Ishikawa (cell line): ENCODE results near the gene CSRP1.

Source experiments
- CEBPB ChIP-seq: IDR thresholded peaks from 2 replicates; pipeline ENCODE4 v1.6.1; 2012
- CREB1 ChIP-seq: IDR thresholded peaks from 2 replicates; pipeline ENCODE4 v1.6.1; 2012; ENCODE audit warnings: low read depth
- EGR1 ChIP-seq: IDR thresholded peaks from 2 replicates; pipeline ENCODE4 v1.6.1; 2012
- EP300 ChIP-seq: IDR thresholded peaks from 2 replicates; pipeline ENCODE4 v1.6.1; 2012; ENCODE audit warnings: borderline replicate concordance
- FOXM1 ChIP-seq: IDR thresholded peaks from 2 replicates; pipeline ENCODE4 v1.6.1; 2012; ENCODE audit warnings: low read depth, borderline replicate concordance
- MAX ChIP-seq: IDR thresholded peaks from 2 replicates; pipeline ENCODE4 v1.6.1; 2012
- NFIC ChIP-seq: IDR thresholded peaks from 2 replicates; pipeline ENCODE4 v1.6.1; 2012
- RAD21 ChIP-seq: IDR thresholded peaks from 2 replicates; pipeline ENCODE4 v1.6.1; 2012; ENCODE audit warnings: low read depth
- REST ChIP-seq: IDR thresholded peaks from 2 replicates; pipeline ENCODE4 v1.6.1; 2012; ENCODE audit warnings: low read depth, mild to moderate bottlenecking
- TAF1 ChIP-seq: IDR thresholded peaks from 2 replicates; pipeline ENCODE4 v1.6.1; 2012; ENCODE audit warnings: low read depth, mild to moderate bottlenecking
- TCF12 ChIP-seq: IDR thresholded peaks from 2 replicates; pipeline ENCODE4 v1.6.1; 2012; ENCODE audit warnings: low read depth
- TEAD4 ChIP-seq: IDR thresholded peaks from 2 replicates; pipeline ENCODE4 v1.6.1; 2012
- USF1 ChIP-seq: IDR thresholded peaks from 2 replicates; pipeline ENCODE4 v1.6.1; 2012
- YY1 ChIP-seq: IDR thresholded peaks from 2 replicates; pipeline ENCODE4 v1.6.1; 2012; ENCODE audit warnings: low read depth
- ZBTB7A ChIP-seq: IDR thresholded peaks from 2 replicates; pipeline ENCODE4 v1.6.1; 2012; ENCODE audit warnings: low read depth

Gene CSRP1

GRCh38 chr1:201552941-201553351 is 46.0 kb upstream of the CSRP1 start:
- TF ChIP-seq TAF1 (no peak), CEBPB (no peak), CREB1 (no peak), RAD21 (no peak), TEAD4 (no peak), REST (no peak), TCF12 (no peak), EP300 (no peak), YY1 (no peak), MAX (no peak), USF1 (no peak), EGR1 (no peak)

- TF ChIP-seq TCF12 (no peak), CEBPB (no peak), REST (no peak), YY1 (no peak), TAF1 (no peak), USF1 (no peak), TEAD4 (no peak), CREB1 (no peak)
Observed at GRCh38 chr1:201551877-201552731, 45.2 kb upstream of the CSRP1 start.

GRCh38 chr1:201551096-201551495 is 44.2 kb upstream of the CSRP1 start:
- TF ChIP-seq EP300 (no peak), USF1 (no peak), YY1 (no peak), CEBPB (no peak), FOXM1 (no peak)

- TF ChIP-seq RAD21 (peak; percentile 3; the same call in 1 of the 2 replicates), EP300 (no peak)
Observed at GRCh38 chr1:201545851-201546492, 39.0 kb upstream of the CSRP1 start.

- no peak for TF ChIP-seq YY1
Observed at GRCh38 chr1:201544710-201545109, 37.8 kb upstream of the CSRP1 start.

GRCh38 chr1:201543871-201544642 is 37.1 kb upstream of the CSRP1 start:
- TF ChIP-seq USF1 (no peak), EP300 (no peak), YY1 (no peak), NFIC (no peak), MAX (no peak), FOXM1 (no peak), RAD21 (no peak), CREB1 (no peak), EGR1 (no peak), TAF1 (no peak), TEAD4 (no peak), TCF12 (no peak), CEBPB (no peak), REST (no peak), ZBTB7A (no peak)
